CD1c-positive myeloid dendritic cell (primary cell): Measurements from ENCODE around the gene KCNIP3.
A peak's percentile ranks its signal among the peaks of the same experiment; 100 is the strongest.

Experiments
- DNase-seq: peaks from one replicate; pipeline ENCODE4 v3.0.0-alpha.2; 2016; ENCODE audit errors: extremely low spot score

Gene KCNIP3

GRCh38 chr2:95327861-95328260, 30.7 kb downstream of the KCNIP3 start:
- no peak for DNase-seq

GRCh38 chr2:95328358-95329125, 31.4 kb downstream of the KCNIP3 start:
- DNase-seq, result no peak

- no peak for DNase-seq
These were observed 32.3 kb downstream of the KCNIP3 start for GRCh38 chr2:95329401-95329800.

GRCh38 chr2:95329891-95330793, 33.0 kb downstream of the KCNIP3 start:
- no peak for DNase-seq

- DNase-seq, result no peak
These were observed 33.7 kb downstream of the KCNIP3 start for GRCh38 chr2:95330794-95331338.

- DNase-seq, result no peak
These were observed 34.5 kb downstream of the KCNIP3 start for GRCh38 chr2:95331606-95332005.

GRCh38 chr2:95332036-95332435, 34.9 kb downstream of the KCNIP3 start:
- no peak for DNase-seq

- DNase-seq, result no peak
These were observed 35.9 kb downstream of the KCNIP3 start for GRCh38 chr2:95333056-95333455.

GRCh38 chr2:95333888-95334338, 36.8 kb downstream of the KCNIP3 start:
- no peak for DNase-seq

GRCh38 chr2:95334916-95335641, 37.9 kb downstream of the KCNIP3 start:
- no peak for DNase-seq

- no peak for DNase-seq
These were observed 39.3 kb downstream of the KCNIP3 start for GRCh38 chr2:95336406-95336805.

GRCh38 chr2:95337829-95338228, 40.7 kb downstream of the KCNIP3 start:
- no peak for DNase-seq

- DNase-seq, result no peak
These were observed 45.6 kb downstream of the KCNIP3 start for GRCh38 chr2:95342556-95343320.

- DNase-seq, result no peak
These were observed 46.5 kb downstream of the KCNIP3 start for GRCh38 chr2:95343429-95344214.

GRCh38 chr2:95344215-95344583, 47.1 kb downstream of the KCNIP3 start:
- no peak for DNase-seq

GRCh38 chr2:95344656-95345055, 47.5 kb downstream of the KCNIP3 start:
- no peak for DNase-seq

- DNase-seq, result no peak
These were observed 48.0 kb downstream of the KCNIP3 start for GRCh38 chr2:95345081-95345562.

GRCh38 chr2:95345563-95346230, 48.5 kb downstream of the KCNIP3 start:
- peak; percentile 65 for DNase-seq

GRCh38 chr2:95346231-95346737, 49.1 kb downstream of the KCNIP3 start:
- peak; percentile 37 for DNase-seq
